Caco-2 (cell line): ENCODE measurements around the gene ZNF331. TPM values are rescaled to one million over a fixed set of nuclear protein-coding genes. Genes with fewer than 3 reads are reported as not detected.

Experiments used
- BruUV-seq: library from RNA; stranded (reverse); fragments of 400-500 nt; replicated peaks from 2 replicates; lab custom pipeline; 2021; lab: Mats Ljungman, UMichigan
- CTCF ChIA-PET: fragments of 300-600 bp; sonication (Branson Sonifier 250); formaldehyde crosslinking; loops from one replicate; lab custom pipeline; 2022; ENCODE audit warnings: antibody characterized with exemption; lab: Charles Lee
- POLR2A ChIA-PET: fragments of 300-600 bp; sonication (Branson Sonifier 250); formaldehyde crosslinking; loops from one replicate; lab custom pipeline; 2022; ENCODE audit warnings: antibody characterized with exemption; lab: Charles Lee
- DNase-seq, 2 experiments: peaks; one replicate each; pipeline versions ENCODE4 v3.0.0 to v3.0.0-alpha.2; 2020 to 2022
- H3K27me3 ChIP-seq: replicated peaks from 2 replicates; pipeline ENCODE4 v1.6.0; 2011; ENCODE audit warnings: low read length; ENCODE audit not compliant: control insufficient read depth, insufficient read depth
- H3K36me3 ChIP-seq: 2 replicates; pipeline ENCODE4 v1.5.1; 2011; ENCODE audit warnings: low read length; ENCODE audit not compliant: control insufficient read depth, insufficient read depth
- H3K4me1 ChIP-seq: fragments of 250-450 bp; sonication (Bioruptor Pico); 2 replicates; pipeline ENCODE4 v1.5.1; 2020; ENCODE audit warnings: mild to moderate bottlenecking
- H3K4me3 ChIP-seq: 2 replicates; pipeline ENCODE4 v1.5.1; 2011; ENCODE audit warnings: low read depth, mild to moderate bottlenecking, control low read depth, low read length
- H3K9me3 ChIP-seq: fragments of 250-450 bp; sonication (Bioruptor Pico); 2 replicates; pipeline ENCODE4 v1.5.1; 2020; ENCODE audit warnings: mild to moderate bottlenecking, moderate library complexity
- H3K27ac Mint-ChIP-seq: one replicate; pipeline ENCODE4 v1.8.0; 2022; ENCODE audit warnings: mixed read lengths; ENCODE audit not compliant: unreplicated experiment
- H3K27me3 Mint-ChIP-seq: one replicate; pipeline ENCODE4 v1.8.0; 2022; ENCODE audit warnings: mixed read lengths; ENCODE audit not compliant: insufficient read depth, unreplicated experiment
- H3K36me3 Mint-ChIP-seq: one replicate; pipeline ENCODE4 v1.8.0; 2022; ENCODE audit warnings: mild to moderate bottlenecking, mixed read lengths; ENCODE audit not compliant: insufficient read depth, unreplicated experiment
- H3K4me1 Mint-ChIP-seq: one replicate; pipeline ENCODE4 v1.8.0; 2022; ENCODE audit warnings: low read depth, mixed read lengths; ENCODE audit not compliant: unreplicated experiment
- H3K4me3 Mint-ChIP-seq: one replicate; pipeline ENCODE4 v1.8.0; 2022; ENCODE audit warnings: mild to moderate bottlenecking, moderate library complexity, mixed read lengths; ENCODE audit not compliant: unreplicated experiment
- H3K9me3 Mint-ChIP-seq: one replicate; pipeline ENCODE4 v1.8.0; 2022; ENCODE audit warnings: mixed read lengths; ENCODE audit not compliant: unreplicated experiment
- CTCF ChIP-seq, 2 experiments: fragments of 200-600 bp in 1 of 2; IDR thresholded peaks; 1 replicate in 1 of 2; 2 replicates in 1 of 2; pipeline versions ENCODE4 v1.5.1 to v1.8.0; 2011 to 2022; ENCODE audit warnings: antibody characterized with exemption in 1 of 2, control low read depth in 1 of 2, inconsistent platforms in 1 of 2, low read depth in 1 of 2, low read length in 1 of 2, mild to moderate bottlenecking in 1 of 2, moderate library complexity in 1 of 2; ENCODE audit not compliant: insufficient read depth in 1 of 2, severe bottlenecking in 1 of 2, unreplicated experiment in 1 of 2
- intact Hi-C: fragments of 100-400 bp; cut with micrococcal nuclease; formaldehyde crosslinking; loops from one replicate; pipeline ENCODE4 v1.10.0; 2022; ENCODE audit not compliant: unreplicated experiment
- total RNA-seq: library from RNA; stranded (reverse); gene quantifications from 2 replicates; pipeline ENCODE4 v1.2.3, GENCODE V29; 2022

ZNF331 gene
- total RNA-seq, 1 experiment from 2014 or later, result 42.2 TPM

- Mint-ChIP-seq H3K27me3 (no peaks in the 10 kb centered on the region), H3K36me3 (peaks cover 6% of the 10 kb centered on the region), H3K4me3 (no peak overlapping the region), H3K27ac (peak overlapping the region; percentile 77), H3K9me3 (peaks cover 19% of the 10 kb centered on the region), H3K4me1 (no peaks in the 10 kb centered on the region)
- peaks cover 5% of the 10 kb centered on the region; the same call in 1 of the 2 replicates for H3K4me1 ChIP-seq
- ChIA-PET CTCF (no interaction called here), POLR2A (no interaction called here)
- no TSS peak for BruUV-seq
- no peak overlapping the region for H3K4me3 ChIP-seq
- no peaks in the 10 kb centered on the region for H3K27me3 ChIP-seq
- no peaks in the 10 kb centered on the region for H3K36me3 ChIP-seq
- no peak for TF ChIP-seq CTCF (IDR thresholded peaks at IDR 0.05; ENCODE audit: insufficient read depth in 1 of 2, low read depth in 1 of 2, low read length in 1 of 2, severe bottlenecking in 1 of 2, unreplicated experiment in 1 of 2)
- intact Hi-C loops, result no loop called here
- peaks cover 14% of the 10 kb centered on the region for H3K9me3 ChIP-seq
- no peak for DNase-seq
Observed at GRCh38 chr19:53606031-53606430, 68.1 kb downstream of the ZNF331 start.

GRCh38 chr19:53608381-53608780 lies 70.4 kb downstream of the ZNF331 start:
- DNase-seq, result no peak
- CTCF ChIA-PET, result no interaction called here
- Histone ChIP-seq H3K9me3 (peaks cover 25% of the 10 kb centered on the region), H3K4me1 (peaks cover 28% of the 10 kb centered on the region), H3K27me3 (no peaks in the 10 kb centered on the region), H3K4me3 (no peak overlapping the region), H3K36me3 (no peaks in the 10 kb centered on the region)
- H3K4me1 Mint-ChIP-seq, result peaks cover 7% of the 10 kb centered on the region
- POLR2A ChIA-PET, result no interaction called here
- peaks cover 26% of the 10 kb centered on the region for H3K36me3 Mint-ChIP-seq
- H3K9me3 Mint-ChIP-seq, result peaks cover 9% of the 10 kb centered on the region
- no peak for TF ChIP-seq CTCF (IDR thresholded peaks at IDR 0.05; ENCODE audit: insufficient read depth in 1 of 2, low read depth in 1 of 2, low read length in 1 of 2, severe bottlenecking in 1 of 2, unreplicated experiment in 1 of 2)
- H3K27me3 Mint-ChIP-seq, result no peaks in the 10 kb centered on the region
- peak overlapping the region; percentile 63 for H3K27ac Mint-ChIP-seq
- intact Hi-C loops, result no loop called here
- no TSS peak for BruUV-seq
- H3K4me3 Mint-ChIP-seq, result no peak overlapping the region

GRCh38 chr19:53612762-53613526 lies 75.0 kb downstream of the ZNF331 start:
- BruUV-seq, result TSS peak; percentile 91
- H3K4me1 ChIP-seq, result peaks cover 37% of the 10 kb centered on the region
- peaks cover 23% of the 10 kb centered on the region for H3K36me3 Mint-ChIP-seq
- no peaks in the 10 kb centered on the region for H3K9me3 Mint-ChIP-seq
- peak overlapping the region; percentile 96 for H3K27ac Mint-ChIP-seq
- H3K36me3 ChIP-seq, result no peaks in the 10 kb centered on the region
- intact Hi-C loops, result loop anchor here (1.0 to 2.0 kb wide), 4 partner anchors 9 to 172 kb away; no protein-coding TSS in a partner anchor
- H3K9me3 ChIP-seq, result peaks cover 43% of the 10 kb centered on the region
- ChIA-PET POLR2A (interaction anchor here (0.6 kb wide), 1 partner anchor 16 kb away, joined by 3 read pairs; no protein-coding TSS in a partner anchor), CTCF (interaction anchor here (0.5 to 0.7 kb wide), 4 partner anchors 46 to 107 kb away, joined by 3 to 5 read pairs (median 4); no protein-coding TSS in a partner anchor)
- H3K4me1 Mint-ChIP-seq, result peaks cover 7% of the 10 kb centered on the region
- H3K4me3 ChIP-seq, result 0 out of 2 replicates have a peak overlapping the region, but pooled peaks have one; percentile 0
- peak overlapping the region; percentile 60 for H3K4me3 Mint-ChIP-seq
- H3K27me3 Mint-ChIP-seq, result no peaks in the 10 kb centered on the region
- H3K27me3 ChIP-seq, result no peaks in the 10 kb centered on the region
- TF ChIP-seq CTCF (IDR thresholded peaks at IDR 0.05; ENCODE audit: insufficient read depth in 1 of 2, low read depth in 1 of 2, low read length in 1 of 2, severe bottlenecking in 1 of 2, unreplicated experiment in 1 of 2), result no peak
- peak; percentile 92 to 94 for DNase-seq
